Measurements from ENCODE around the gene ATP2A1. TPM values are rescaled to one million over a fixed set of nuclear protein-coding genes. Genes with fewer than 3 reads are reported as not detected.
"Not testable (repeated sequence)": the region's sequence is repeated elsewhere in the genome, so short reads cannot be mapped to it uniquely, and the experiment has no call there.

The ATP2A1 gene
- total RNA-seq, 1 donor from 2014 or later = 0.16 TPM

- DNase-seq = no peak
Observed at GRCh38 chr16:28910086-28911031, 32.1 kb downstream of the ATP2A1 start.

- no peak for DNase-seq
Observed at GRCh38 chr16:28912558-28912957, 34.3 kb downstream of the ATP2A1 start.

GRCh38 chr16:28913946-28914724 lies 35.8 kb downstream of the ATP2A1 start:
- no peak for DNase-seq

GRCh38 chr16:28915181-28915580 lies 36.9 kb downstream of the ATP2A1 start:
- DNase-seq = no peak

- DNase-seq = no peak
Observed at GRCh38 chr16:28917095-28917494, 38.8 kb downstream of the ATP2A1 start.

- no peak for DNase-seq
Observed at GRCh38 chr16:28918698-28919097, 40.4 kb downstream of the ATP2A1 start.

GRCh38 chr16:28923231-28923587 lies 44.9 kb downstream of the ATP2A1 start:
- DNase-seq = no peak

GRCh38 chr16:28923652-28924398 lies 45.5 kb downstream of the ATP2A1 start:
- no peak for DNase-seq

- no peak for DNase-seq
Observed at GRCh38 chr16:28924399-28924761, 46.1 kb downstream of the ATP2A1 start.

- DNase-seq = peak; percentile 82
Observed at GRCh38 chr16:28924762-28925385, 46.6 kb downstream of the ATP2A1 start, which contains the start of gene RABEP2. TSS of gene RABEP2 (minus strand) at chr16:28925238. CDS start at chr16:28925163, 75 bp downstream.

- peak; percentile 69 for DNase-seq
Observed at GRCh38 chr16:28925386-28926228, 47.3 kb downstream of the ATP2A1 start.

GRCh38 chr16:28926284-28926683 lies 48.0 kb downstream of the ATP2A1 start:
- DNase-seq = not testable (repeated sequence)

GRCh38 chr16:28927815-28928214 lies 49.5 kb downstream of the ATP2A1 start:
- DNase-seq = no peak

GRCh38 chr16:28930203-28930602 lies 51.9 kb downstream of the ATP2A1 start:
- DNase-seq = no peak

GRCh38 chr16:28930652-28931051 lies 52.4 kb downstream of the ATP2A1 start:
- no peak for DNase-seq

- no peak for DNase-seq
Observed at GRCh38 chr16:28931801-28932225, 53.5 kb downstream of the ATP2A1 start, which contains the start of gene CD19. TSS of gene CD19 (plus strand) at chr16:28931971. CDS start at chr16:28932001, 30 bp downstream.

GRCh38 chr16:28932339-28933141 lies 54.3 kb downstream of the ATP2A1 start:
- DNase-seq = no peak

- DNase-seq = no peak
Observed at GRCh38 chr16:28933171-28933570, 54.9 kb downstream of the ATP2A1 start.

GRCh38 chr16:28935346-28935745 lies 57.1 kb downstream of the ATP2A1 start:
- no peak for DNase-seq
